GM12878 (cell line): Measurements from ENCODE around the gene FAM219A. TPM values are rescaled to one million over a fixed set of nuclear protein-coding genes. Genes with fewer than 3 reads are reported as not detected.

ENCODE experiments used
- ATAC-seq: fragments of 200-7000 bp; cut with Tn5 transposase; 3 replicates; pipeline ENCODE4 v1.9.1; 2020; ENCODE audit warnings: mild to moderate bottlenecking, moderate library complexity
- BruUV-seq: library from RNA; stranded (reverse); fragments of 400-500 nt; replicated peaks from 2 replicates; lab custom pipeline; 2021; lab: Mats Ljungman, UMichigan
- CTCF ChIA-PET: fragments of 300-600 bp; sonication (Branson Sonifier 250); formaldehyde crosslinking; extraction: SDS; loops from one replicate; lab custom pipeline; 2021; ENCODE audit warnings: inconsistent platforms; lab: Yijun Ruan, JAX
- POLR2A ChIA-PET: fragments of 350-600 bp; formaldehyde crosslinking; extraction: SDS; loops from one replicate; lab custom pipeline; 2021; ENCODE audit warnings: inconsistent platforms; lab: Charles Lee
- RAD21 ChIA-PET: fragments of 300-600 bp; sonication (Branson Sonifier 250); formaldehyde crosslinking; loops from one replicate; lab custom pipeline; 2023; ENCODE audit warnings: antibody characterized with exemption; ENCODE audit not compliant: unreplicated experiment; lab: Charles Lee
- SMC1A ChIA-PET: fragments of 300-600 bp; sonication (Branson Sonifier 250); formaldehyde crosslinking; loops from one replicate; lab custom pipeline; 2023; ENCODE audit not compliant: unreplicated experiment, uncharacterized antibody; lab: Charles Lee
- DNase-seq: peaks from one replicate; pipeline ENCODE4 v3.0.0-alpha.2; 2011; ENCODE audit warnings: low read depth, low spot score
- FAIRE-seq: peaks from 3 replicates; lab custom pipeline; 2011; peaks lifted over from hg19 to GRCh38; lab: Jason Lieb, UNC
- H2AFZ ChIP-seq: 2 replicates; pipeline ENCODE4 v1.6.0; 2011; ENCODE audit warnings: low read depth, low read length, control low read depth; ENCODE audit not compliant: control insufficient read depth
- H3K27ac ChIP-seq: 2 replicates; pipeline ENCODE4 v1.5.1; 2011; ENCODE audit warnings: control low read depth; ENCODE audit not compliant: control insufficient read depth, insufficient read depth
- H3K27me3 ChIP-seq, 2 experiments: replicated peaks in 1 of 2; 2 replicates each; pipeline versions ENCODE4 v1.6.0 to v1.6.1; 2011; ENCODE audit warnings: low read length in 1 of 2; ENCODE audit not compliant: control insufficient read depth in 2 of 2, insufficient read depth in 2 of 2
- H3K36me3 ChIP-seq, 2 experiments: 2 replicates each; pipeline ENCODE4 v1.5.1; 2011; ENCODE audit warnings: low read length in 1 of 2; ENCODE audit not compliant: control insufficient read depth in 2 of 2, insufficient read depth in 2 of 2
- H3K4me1 ChIP-seq: 2 replicates; pipeline ENCODE4 v1.6.1; 2011; ENCODE audit warnings: mild to moderate bottlenecking, low read length, moderate library complexity, mixed read lengths; ENCODE audit not compliant: control insufficient read depth, insufficient read depth
- H3K4me2 ChIP-seq: 2 replicates; pipeline ENCODE4 v1.6.0; 2011; ENCODE audit warnings: control low read depth; ENCODE audit not compliant: control insufficient read depth, insufficient read depth
- H3K4me3 ChIP-seq: fragments of 200-600 bp; sonication (generic); 2 replicates; pipeline ENCODE4 v1.5.1; 2016
- H3K79me2 ChIP-seq: 2 replicates; pipeline ENCODE4 v1.6.0; 2011; ENCODE audit warnings: low read length; ENCODE audit not compliant: control insufficient read depth, insufficient read depth
- H3K9ac ChIP-seq: 2 replicates; pipeline ENCODE4 v1.8.0; 2011; ENCODE audit warnings: low read length, control low read depth, mixed read lengths; ENCODE audit not compliant: control insufficient read depth, insufficient read depth
- H3K9me3 ChIP-seq: replicated peaks from 3 replicates; pipeline ENCODE4 v1.5.1; 2011; ENCODE audit warnings: mild to moderate bottlenecking, low read length; ENCODE audit not compliant: control insufficient read depth, insufficient read depth
- H4K20me1 ChIP-seq: 2 replicates; pipeline ENCODE4 v1.6.0; 2011; ENCODE audit not compliant: control insufficient read depth, insufficient read depth
- CHD4 ChIP-seq: fragments of 200-600 bp; sonication (generic); IDR thresholded peaks from 2 replicates; pipeline ENCODE4 v1.6.1; 2016; ENCODE audit warnings: mild to moderate bottlenecking
- ESRRA ChIP-seq: IDR thresholded peaks from 2 replicates; pipeline ENCODE4 v1.6.1; 2012; ENCODE audit warnings: mild to moderate bottlenecking, low read length, improper control_type of control experiment
- POLR2AphosphoS2 ChIP-seq: IDR thresholded peaks from 2 replicates; pipeline ENCODE4 v1.6.1; 2011; ENCODE audit warnings: low read depth, mild to moderate bottlenecking, low read length, improper control_type of control experiment, moderate library complexity
- STAT1 ChIP-seq: fragments of 450-650 bp; conservative IDR thresholded peaks from 2 replicates; pipeline ENCODE4 v1.6.1; 2014; ENCODE audit warnings: antibody characterized with exemption, mild to moderate bottlenecking
- SUPT20H ChIP-seq: IDR thresholded peaks from 2 replicates; pipeline ENCODE4 v1.6.1; 2011; ENCODE audit warnings: low read depth, mild to moderate bottlenecking, low read length, moderate library complexity, borderline replicate concordance; ENCODE audit not compliant: control insufficient read depth
- TAF1 ChIP-seq: IDR thresholded peaks from 2 replicates; pipeline ENCODE4 v1.6.1; 2011; ENCODE audit warnings: mild to moderate bottlenecking, low read depth, low read length, borderline replicate concordance
- WGBS: methylation state at CpG from one replicate; pipeline ENCODE4 v1.1.6; 2016; ENCODE audit warnings: low lambda C conversion rate; ENCODE audit not compliant: insufficient replicate concordance, insufficient coverage; ENCODE audit errors: missing lambda C conversion rate; 5-methylcytosine and 5-hydroxymethylcytosine counted together
- in situ Hi-C: fragments of 300-500 bp; cut with MboI; formaldehyde crosslinking; loops from 9 replicates; pipeline ENCODE4 v1.14.3; 2018; ENCODE audit warnings: mixed read lengths
- intact Hi-C: fragments of 100-400 bp; cut with micrococcal nuclease; formaldehyde crosslinking; loops from one replicate; pipeline ENCODE4 v1.14.2; 2022; ENCODE audit not compliant: unreplicated experiment
- polyA plus RNA-seq, 11 experiments: library from polyadenylated mRNA; depleted of rRNA in 4 of 11; unstranded in 6 of 11; stranded (reverse) in 5 of 11; fragments of >200 nt; fragmentation: Nextera tagmentation in 4 of 11; fragmentation: Illumina TruSeq in 1 of 11; extraction: Ambion mirVana in 4 of 11; extraction: Trizol in 1 of 11; gene quantifications; 1 replicate in 1 of 11; 2 replicates in 10 of 11; pipeline versions ENCODE4 v1.2.1 to v1.2.3, GENCODE V29; 2011 to 2016; ENCODE audit warnings: inconsistent platforms in 2 of 11, missing spikeins in 2 of 11, low read depth in 1 of 11
- total RNA-seq, 4 experiments: library from RNA; depleted of rRNA in 3 of 4; stranded (reverse); fragments of >200 nt in 3 of 4; fragmentation: Illumina TruSeq in 1 of 4; extraction: Trizol in 1 of 4; gene quantifications; 2 replicates each; pipeline versions ENCODE4 v1.2.1 to v1.2.3, GENCODE V29; 2013 to 2021
- TF ChIP-seq, protein P1 (sequence below): fragments of 150-350 bp; IDR thresholded peaks from 2 replicates; pipeline ENCODE4 v1.6.1; 2016; ENCODE audit warnings: low read depth, low read length
- TF ChIP-seq, protein P2 (sequence below): IDR thresholded peaks from 2 replicates; pipeline ENCODE4 v1.6.1; 2011; ENCODE audit warnings: low read depth, low read length, improper control_type of control experiment, borderline replicate concordance

Gene FAM219A
- total and polyA plus RNA-seq, 10 of the 15 experiments (the other 5 are each of a cell fraction or from before 2014, with no cell fraction given): 0.11 to 2.0 (median 0.71) TPM

DNA sequence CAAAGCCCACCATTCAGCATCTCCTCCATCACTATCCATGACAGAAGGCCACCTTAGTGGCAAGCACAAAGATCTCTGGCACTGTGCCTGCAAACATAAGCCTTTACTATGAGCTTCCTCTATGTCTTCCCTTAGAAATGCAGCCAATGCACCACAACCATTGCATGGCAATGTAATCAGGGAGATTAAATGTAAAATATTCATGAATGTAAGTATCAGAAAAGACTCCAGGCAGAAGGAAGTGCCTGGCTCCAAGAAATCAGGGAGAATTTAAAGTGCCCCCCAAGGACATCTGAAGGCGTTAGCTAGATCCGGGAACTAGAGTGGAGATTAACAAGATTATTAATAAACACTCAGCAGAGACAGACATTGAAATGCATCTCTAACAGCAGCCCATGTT is 49.2 kb downstream of the FAM219A start (continued):
- TF ChIP-seq SUPT20H (no peak), ESRRA (no peak), TAF1 (no peak)
- TF ChIP-seq, protein P1, sequence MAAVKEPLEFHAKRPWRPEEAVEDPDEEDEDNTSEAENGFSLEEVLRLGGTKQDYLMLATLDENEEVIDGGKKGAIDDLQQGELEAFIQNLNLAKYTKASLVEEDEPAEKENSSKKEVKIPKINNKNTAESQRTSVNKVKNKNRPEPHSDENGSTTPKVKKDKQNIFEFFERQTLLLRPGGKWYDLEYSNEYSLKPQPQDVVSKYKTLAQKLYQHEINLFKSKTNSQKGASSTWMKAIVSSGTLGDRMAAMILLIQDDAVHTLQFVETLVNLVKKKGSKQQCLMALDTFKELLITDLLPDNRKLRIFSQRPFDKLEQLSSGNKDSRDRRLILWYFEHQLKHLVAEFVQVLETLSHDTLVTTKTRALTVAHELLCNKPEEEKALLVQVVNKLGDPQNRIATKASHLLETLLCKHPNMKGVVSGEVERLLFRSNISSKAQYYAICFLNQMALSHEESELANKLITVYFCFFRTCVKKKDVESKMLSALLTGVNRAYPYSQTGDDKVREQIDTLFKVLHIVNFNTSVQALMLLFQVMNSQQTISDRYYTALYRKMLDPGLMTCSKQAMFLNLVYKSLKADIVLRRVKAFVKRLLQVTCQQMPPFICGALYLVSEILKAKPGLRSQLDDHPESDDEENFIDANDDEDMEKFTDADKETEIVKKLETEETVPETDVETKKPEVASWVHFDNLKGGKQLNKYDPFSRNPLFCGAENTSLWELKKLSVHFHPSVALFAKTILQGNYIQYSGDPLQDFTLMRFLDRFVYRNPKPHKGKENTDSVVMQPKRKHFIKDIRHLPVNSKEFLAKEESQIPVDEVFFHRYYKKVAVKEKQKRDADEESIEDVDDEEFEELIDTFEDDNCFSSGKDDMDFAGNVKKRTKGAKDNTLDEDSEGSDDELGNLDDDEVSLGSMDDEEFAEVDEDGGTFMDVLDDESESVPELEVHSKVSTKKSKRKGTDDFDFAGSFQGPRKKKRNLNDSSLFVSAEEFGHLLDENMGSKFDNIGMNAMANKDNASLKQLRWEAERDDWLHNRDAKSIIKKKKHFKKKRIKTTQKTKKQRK: no peak

DNA sequence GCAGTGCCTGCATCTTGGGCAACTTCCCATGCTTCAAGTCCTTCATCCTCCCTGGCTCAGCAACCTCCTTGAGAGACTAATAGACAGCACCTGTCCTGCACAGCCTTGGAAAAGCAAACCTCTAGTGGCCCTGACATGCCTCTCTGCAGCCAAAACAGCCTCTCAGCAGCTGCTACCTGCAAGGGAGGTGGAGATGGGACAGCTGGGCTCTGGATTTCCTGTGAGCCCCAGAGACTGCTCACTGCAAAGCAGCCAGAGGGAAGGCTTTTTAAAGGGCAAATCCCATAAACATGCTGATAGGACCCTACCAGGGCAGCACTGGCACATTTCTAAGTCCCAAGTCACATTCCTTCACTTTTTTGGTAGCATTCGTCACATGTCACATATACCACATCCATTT is 50.2 kb downstream of the FAM219A start:
- ChIA-PET POLR2A (no interaction called here), RAD21 (no interaction called here), SMC1A (no interaction called here), CTCF (interaction anchor here (1.0 kb wide), 1 partner anchor 184 kb away, joined by 3 read pairs; no protein-coding TSS in a partner anchor)
- 0% methylated on average over 1 of the region's 1 CpG for WGBS
- Histone ChIP-seq H3K27ac (no peak overlapping the region), H3K4me1 (no peaks in the 10 kb centered on the region), H3K4me3 (no peak overlapping the region), H3K9ac (no peak overlapping the region), H3K79me2 (no peaks in the 10 kb centered on the region), H2AFZ (no peak overlapping the region), H3K36me3 (no peaks in the 10 kb centered on the region), H3K9me3 (no peaks in the 10 kb centered on the region; the same call in 2 of the 3 replicates), H3K4me2 (no peak overlapping the region), H3K27me3 (peaks cover 0 to 3% of the 10 kb centered on the region in 2 experiments; a peak in 3 of 4 replicates), H4K20me1 (no peaks in the 10 kb centered on the region)
- BruUV-seq: no TSS peak
- intact Hi-C loops: no loop called here
- FAIRE-seq: no peak
- ATAC-seq: no peak
- no peak for DNase-seq
- TF ChIP-seq, protein P2, sequence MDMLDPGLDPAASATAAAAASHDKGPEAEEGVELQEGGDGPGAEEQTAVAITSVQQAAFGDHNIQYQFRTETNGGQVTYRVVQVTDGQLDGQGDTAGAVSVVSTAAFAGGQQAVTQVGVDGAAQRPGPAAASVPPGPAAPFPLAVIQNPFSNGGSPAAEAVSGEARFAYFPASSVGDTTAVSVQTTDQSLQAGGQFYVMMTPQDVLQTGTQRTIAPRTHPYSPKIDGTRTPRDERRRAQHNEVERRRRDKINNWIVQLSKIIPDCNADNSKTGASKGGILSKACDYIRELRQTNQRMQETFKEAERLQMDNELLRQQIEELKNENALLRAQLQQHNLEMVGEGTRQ: no peak
- TF ChIP-seq CHD4 (no peak), POLR2AphosphoS2 (no peak), STAT1 (no peak)
- in situ Hi-C loops: no loop called here
